HG02678 (cell line): ENCODE measurements around the gene RNF115.
"Not testable (repeated sequence)": the region's sequence is repeated elsewhere in the genome, so short reads cannot be mapped to it uniquely, and the experiment has no call there.

Source experiments
- ATAC-seq: cut with Tn5 transposase; IDR thresholded peaks from one replicate; pipeline ENCODE4 v1.9.1; 2021; ENCODE audit warnings: mild to moderate bottlenecking, moderate library complexity; ENCODE audit not compliant: unreplicated experiment

Gene RNF115

DNA sequence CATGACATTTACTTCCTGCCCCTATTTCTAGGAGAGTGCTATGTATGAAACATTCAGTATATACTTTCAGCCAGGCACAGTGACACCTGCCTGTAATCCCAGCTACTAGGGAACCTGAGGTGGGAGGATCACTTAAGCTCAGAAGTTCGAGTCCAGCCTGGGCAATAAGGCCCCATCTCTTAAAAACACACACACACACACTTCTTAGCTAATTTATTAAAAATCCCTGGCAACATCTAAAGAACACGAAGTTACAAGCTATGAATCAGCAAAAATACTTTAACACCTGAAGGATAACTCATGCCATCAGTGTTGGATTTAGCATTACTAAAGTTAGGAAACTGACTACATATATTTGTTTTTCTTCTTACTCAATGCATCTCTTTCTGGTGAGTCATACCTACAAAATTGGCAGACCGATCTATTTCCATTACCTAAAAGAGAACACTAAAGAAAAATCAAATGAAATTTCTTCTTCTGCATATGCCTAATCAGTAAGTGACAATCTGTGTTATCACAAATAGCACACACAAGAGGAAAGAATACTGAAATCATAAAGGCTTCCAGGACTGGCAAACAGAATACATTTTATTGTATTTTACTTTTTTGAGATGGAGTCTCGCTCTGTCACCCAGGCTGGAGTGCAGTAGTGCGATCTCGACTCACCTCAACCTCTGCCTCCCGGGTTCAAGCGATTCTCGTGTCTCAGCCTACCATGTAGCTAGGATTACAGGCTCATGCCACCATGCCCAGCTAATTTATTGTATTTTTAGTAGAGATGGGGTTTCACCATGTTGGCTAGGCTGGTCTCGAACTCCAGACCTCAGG lies 41.4 kb downstream of the RNF115 start:
- ATAC-seq, result no peak

DNA sequence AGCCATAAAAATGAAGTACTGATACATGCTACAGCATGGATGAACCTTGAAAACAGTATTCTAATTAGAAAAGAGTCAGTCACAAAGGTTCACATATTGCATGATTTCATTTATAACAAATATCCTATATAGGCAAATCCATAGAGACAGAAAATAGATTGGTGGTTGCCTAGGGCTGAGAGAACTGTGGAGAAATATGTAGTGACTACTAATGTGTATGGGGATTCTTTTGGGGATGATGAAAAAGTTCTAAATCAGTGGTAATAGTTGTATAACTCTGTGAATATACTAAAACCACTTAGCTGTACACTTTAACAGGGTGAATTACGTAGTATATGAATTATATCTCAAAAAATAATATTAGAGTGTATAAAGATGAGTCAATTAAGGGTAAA lies 45.8 kb downstream of the RNF115 start:
- no peak for ATAC-seq

DNA sequence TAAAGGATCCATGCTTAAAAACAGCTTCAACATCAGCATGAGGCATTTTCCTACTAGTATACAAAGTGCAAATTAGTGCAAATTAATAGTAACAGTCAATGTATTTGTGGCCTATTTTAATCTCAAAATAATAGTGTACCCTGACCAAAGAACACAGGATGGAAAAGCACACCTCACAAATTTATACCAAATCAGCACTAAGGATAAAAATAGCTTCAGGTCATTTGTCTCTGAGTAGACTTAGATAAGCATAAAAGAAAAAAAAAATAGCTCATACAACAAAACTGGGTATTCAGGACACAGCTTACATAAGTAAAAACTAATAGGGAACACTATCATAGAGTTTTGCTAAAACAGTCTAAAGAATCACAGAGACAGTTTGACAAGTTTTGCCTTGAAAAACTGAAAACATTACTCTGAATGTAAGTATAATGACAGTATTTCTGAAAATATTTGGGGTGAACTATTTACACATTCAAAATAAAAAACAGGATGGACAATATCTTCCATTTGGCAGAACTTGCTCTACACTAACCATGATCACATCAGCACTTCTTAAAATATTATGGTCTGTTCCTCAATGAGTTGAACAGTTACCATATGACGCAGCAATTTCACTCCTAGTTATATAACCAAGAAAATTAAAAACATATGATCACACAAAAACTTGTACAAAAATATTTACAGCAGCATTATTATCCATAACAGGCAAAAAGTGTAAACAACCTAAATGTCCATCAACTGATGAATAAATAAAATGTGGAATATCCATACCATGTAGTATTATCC lies 46.3 kb downstream of the RNF115 start:
- no peak for ATAC-seq

DNA sequence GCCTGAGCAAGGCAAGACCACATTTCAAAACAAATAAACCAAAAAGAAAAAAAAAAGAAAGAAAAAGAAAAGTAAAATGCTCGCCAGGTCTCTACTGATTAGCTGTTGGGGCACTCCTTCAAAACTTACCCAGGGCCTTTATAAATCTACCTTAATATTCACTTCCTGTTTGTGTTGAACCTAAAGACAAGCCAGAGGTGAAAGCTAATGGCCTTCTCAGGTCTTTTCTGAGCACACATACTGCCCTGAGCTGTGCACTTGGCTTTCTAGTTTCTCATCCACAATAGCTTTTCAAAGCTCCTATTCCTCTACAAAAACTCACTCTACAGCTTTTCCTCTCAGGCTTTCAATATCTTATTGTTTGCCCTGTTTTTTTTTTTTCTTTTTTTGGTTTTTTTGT lies 50.5 kb downstream of the RNF115 start:
- no peak for ATAC-seq

DNA sequence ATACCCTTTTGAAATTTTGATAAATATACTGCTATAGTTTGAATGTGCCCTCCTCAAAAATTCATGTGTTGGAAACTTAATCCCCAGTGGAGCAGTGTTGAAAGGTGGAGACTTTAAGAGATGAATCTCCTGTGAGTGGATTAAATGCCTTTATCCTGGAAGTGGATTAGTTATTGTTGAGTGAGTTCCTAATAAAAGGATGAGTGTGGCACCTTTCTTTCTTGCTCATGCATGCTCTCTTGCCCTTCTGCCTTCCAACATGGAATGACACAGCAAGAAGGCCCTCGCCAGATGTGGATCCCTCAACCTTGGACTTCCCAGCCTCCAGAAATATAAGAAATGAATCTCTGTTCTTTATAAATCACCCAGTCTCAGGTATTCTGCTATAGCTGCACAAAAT lies 52.8 kb downstream of the RNF115 start:
- ATAC-seq, result no peak

DNA sequence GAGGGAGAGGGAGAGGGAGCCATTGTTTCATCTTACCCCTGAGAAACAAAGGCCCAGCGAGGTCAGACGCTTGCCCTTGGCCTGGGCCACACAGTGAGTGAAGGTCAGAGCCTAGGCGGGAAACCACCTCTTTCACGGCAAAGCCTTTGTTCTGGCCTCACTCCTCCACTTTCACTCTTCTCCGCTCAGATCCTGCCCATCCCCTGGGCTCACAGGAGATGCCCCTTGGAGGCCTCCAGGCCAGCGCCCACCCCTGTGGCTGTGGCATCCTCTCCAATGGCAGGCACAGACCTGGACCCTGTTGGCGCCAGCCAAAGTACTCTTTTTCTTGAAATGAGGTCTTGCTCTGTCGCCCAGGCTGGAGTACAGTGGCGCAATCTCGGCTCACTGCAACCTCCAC lies 55.9 kb downstream of the RNF115 start:
- not testable (repeated sequence) for ATAC-seq

DNA sequence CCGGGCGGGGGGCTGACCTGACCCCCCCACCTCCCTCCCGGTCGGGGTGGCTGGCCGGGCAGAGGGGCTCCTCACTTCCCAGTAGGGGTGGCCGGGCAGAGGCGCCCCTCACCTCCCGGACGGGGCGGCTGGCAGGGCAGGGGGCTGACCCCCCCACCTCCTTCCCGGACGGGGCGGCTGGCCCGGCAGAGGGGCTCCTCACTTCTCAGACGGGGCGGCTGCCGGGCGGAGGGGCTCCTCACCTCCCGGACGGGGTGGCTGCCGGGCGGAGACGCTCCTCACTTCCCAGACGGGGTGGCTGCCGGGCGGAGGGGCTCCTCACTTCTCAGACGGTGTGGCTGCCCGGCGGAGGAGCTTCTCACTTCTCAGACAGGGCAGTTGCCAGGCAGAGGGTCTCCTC lies 57.0 kb downstream of the RNF115 start:
- ATAC-seq, result not testable (repeated sequence)

DNA sequence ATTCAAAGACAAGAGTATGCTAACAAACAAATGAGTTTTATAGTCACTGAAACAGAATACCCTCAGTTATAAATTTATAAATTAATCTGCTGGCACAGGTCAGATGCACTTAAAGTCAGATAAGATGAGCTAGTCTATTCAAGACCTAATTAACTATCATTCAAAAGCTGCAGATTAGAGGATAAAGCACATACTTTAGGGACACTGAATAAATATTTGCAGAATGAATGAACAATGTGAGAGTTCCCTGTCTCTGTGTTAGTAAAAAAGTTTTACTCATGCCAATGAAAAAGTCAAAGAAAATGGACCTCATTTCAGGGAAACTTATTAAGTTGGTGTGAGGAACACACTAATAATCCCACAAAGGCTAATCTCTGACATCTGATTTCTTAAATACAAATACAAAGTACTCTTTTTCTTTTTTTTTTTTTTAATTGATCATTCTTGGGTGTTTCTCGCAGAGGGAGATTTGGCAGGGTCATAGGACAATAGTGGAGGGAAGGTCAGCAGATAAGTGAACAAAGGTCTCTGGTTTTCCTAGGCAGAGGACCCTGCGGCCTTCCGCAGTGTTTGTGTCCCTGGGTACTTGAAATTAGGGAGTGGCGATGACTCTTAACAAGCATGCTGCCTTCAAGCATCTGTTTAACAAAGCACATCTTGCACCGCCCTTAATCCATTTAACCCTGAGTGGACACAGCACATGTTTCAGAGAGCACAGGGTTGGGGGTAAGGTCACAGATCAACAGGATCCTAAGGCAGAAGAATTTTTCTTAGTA lies 58.1 kb downstream of the RNF115 start:
- not testable (repeated sequence) for ATAC-seq

DNA sequence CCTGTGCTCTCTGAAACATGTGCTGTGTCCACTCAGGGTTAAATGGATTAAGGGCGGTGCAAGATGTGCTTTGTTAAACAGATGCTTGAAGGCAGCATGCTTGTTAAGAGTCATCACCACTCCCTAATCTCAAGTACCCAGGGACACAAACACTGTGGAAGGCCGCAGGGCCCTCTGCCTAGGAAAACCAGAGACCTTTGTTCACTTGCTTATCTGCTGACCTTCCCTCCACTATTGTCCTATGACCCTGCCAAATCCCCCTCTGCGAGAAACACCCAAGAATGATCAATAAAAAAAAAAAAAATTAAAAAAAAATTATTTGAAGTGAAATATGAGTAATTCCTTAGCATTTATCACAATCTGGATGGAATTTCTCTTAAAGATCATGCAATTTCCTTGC lies 58.8 kb downstream of the RNF115 start:
- ATAC-seq, result not testable (repeated sequence)

DNA sequence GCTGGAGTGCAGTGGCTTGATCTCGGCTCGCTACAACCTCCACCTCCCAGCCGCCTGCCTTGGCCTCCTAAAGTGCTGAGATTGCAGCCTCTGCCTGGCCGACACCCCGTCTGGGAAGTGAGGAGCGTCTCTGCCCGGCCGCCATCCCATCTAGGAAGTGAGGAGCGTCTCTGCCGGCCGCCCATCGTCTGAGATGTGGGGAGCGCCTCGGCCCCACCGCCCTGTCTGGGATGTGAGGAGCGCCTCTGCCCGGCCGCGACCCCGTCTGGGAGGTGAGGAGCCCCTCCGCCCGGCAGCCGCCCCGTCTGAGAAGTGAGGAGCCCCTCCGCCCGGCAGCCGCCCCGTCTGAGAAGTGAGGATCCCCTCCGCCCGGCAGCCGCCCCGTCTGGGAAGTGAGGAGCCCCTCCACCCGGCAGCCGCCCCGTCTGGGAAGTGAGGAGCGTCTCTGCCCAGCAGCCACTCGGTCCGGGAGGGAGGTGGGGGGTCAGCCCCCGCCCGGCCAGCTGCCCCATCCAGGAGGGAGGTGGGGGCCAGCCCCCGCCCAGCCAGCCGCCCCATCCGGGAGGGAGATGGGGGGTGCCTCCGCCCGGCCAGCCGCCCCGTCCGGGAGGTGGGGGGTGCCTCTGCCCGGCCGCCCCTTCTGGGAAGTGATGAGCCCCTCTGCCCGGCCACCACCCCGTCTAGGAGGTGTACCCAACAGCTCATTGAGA lies 59.5 kb downstream of the RNF115 start:
- not testable (repeated sequence) for ATAC-seq

DNA sequence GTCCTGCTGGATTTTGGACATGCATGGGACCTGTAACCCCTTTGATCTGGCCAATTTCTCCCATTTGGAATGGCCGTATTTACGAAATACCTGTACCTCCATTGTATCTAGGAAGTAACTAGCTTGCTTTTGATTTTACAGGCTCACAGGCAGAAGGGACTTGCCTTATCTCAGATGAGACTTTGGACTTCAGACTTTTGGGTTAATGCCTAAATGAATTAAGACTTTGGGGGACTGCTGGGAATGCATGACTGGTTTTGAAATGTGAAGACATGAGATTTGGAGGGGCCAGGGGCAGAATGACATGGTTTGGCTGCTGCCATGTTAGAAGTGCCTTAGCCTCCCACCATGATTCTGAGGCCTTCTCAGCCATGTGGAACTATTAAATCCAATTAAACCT lies 61.9 kb downstream of the RNF115 start:
- not testable (repeated sequence) for ATAC-seq

DNA sequence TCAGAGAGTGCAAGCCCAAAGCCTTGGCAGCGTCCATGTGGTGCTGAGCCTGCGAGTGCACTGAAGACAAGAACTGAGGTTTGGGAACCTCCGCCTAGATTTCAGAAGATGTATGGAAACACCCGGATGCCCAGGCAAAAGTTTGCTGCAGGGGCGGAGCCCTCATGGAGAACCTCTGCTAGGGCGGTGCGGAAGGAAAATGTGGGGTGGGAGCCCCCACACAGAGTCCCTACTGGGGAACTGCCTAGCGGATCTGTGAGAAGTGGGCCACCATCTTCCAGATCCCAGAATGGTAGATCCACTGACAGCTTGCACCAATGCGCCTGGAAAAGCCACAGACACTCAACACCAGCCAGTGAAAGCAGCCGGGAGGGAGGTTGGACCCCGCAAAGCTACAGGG lies 62.4 kb downstream of the RNF115 start:
- not testable (repeated sequence) for ATAC-seq

DNA sequence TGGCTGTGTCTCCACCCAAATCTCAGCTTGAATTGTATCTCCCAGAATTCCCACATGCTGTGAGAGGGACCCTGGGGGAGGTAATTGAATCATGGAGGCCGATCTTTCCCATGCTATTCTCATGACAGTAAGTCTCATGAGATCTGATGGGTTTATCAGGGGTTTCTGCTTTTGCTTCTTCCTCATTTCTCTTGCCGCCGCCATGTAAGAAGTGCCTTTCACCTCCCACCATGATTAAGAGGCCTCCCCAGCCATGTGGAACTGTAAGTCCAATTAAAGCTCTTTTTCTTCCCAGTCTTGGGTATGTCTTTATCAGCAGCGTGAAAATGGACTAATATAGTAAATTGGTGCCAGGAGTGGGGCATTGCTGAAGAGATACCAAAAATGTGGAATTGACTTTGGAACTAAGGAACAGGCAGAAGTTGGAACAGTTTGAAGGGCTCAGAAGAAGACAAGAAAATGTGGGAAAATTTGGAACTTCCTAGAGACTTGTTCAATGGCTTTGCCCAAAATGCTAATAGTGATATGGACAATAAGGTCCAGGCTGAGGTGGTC lies 63.4 kb downstream of the RNF115 start:
- not testable (repeated sequence) for ATAC-seq

DNA sequence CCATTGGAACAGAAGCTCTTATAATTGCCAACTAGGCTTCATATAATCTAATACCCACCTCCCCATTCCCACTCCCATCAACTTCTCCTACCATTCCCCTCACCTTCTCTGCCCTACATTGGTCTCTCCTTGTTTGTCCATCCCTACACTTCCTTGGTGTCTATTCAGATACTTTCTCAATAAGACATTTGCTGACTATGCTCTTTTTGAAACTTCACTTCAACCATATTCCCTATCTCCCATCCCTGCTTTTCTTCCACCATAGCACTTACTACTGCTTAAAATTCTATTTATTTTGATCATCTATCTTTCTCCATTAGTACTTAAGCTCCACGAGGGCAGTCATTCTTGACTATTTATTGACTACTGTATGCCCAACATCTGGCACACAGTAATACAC lies 64.2 kb downstream of the RNF115 start:
- ATAC-seq, result no peak

DNA sequence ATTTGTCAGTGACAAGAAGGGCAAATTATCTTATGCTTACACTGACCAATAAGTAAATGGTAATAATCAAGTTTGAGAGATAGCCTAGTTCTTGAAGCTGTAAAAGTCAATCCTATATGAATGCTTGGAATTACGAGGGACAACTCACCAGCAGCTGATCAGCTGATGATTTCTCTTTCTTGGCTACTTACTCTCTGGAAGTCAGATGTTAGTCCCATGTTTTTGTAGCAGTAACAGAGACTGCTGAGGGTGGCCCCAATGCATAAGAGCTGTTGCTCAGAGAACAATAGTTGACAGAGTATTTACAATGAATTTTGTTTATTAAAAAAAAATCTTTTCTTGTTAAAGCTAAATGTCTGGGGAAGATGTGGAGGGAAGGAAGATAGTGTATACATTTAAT lies 65.3 kb downstream of the RNF115 start:
- ATAC-seq, result no peak

DNA sequence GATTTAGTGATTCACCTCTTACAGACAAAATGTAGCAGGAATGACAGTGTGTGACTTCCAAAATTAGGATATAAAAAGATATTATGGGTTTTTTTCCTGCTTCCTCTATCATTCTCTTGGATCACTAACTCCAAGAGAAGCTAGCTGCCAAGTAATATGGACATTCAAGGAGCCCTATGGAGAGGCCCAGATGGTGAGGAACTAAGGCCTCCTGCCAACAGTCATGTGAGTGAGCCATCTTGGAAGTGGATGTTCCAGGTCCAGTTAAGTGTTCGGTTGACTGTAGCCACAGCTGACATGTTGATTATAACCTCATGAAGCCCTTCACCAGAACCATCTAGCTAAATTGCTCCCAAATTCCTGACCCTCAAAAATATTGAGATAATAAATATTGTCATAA lies 65.8 kb downstream of the RNF115 start:
- no peak for ATAC-seq

DNA sequence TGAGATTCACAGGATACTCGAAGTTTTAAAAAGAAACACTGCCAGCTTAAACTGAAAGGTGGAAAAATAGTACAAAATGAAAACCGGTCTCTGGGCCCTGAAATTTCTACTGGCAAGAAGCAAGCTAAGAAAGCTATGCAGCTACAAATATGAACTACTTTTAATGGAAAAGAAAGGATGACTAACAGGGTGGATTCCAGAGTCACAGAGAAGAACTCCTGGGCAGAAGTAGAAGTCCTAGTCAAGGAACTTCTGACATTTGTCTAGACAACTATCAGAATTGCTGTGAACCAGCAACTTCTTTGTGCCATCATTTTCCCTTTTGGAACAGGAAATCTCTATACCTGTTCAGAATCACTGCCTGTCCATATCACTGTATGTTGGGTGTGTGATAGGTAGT lies 66.5 kb downstream of the RNF115 start:
- ATAC-seq, result no peak

DNA sequence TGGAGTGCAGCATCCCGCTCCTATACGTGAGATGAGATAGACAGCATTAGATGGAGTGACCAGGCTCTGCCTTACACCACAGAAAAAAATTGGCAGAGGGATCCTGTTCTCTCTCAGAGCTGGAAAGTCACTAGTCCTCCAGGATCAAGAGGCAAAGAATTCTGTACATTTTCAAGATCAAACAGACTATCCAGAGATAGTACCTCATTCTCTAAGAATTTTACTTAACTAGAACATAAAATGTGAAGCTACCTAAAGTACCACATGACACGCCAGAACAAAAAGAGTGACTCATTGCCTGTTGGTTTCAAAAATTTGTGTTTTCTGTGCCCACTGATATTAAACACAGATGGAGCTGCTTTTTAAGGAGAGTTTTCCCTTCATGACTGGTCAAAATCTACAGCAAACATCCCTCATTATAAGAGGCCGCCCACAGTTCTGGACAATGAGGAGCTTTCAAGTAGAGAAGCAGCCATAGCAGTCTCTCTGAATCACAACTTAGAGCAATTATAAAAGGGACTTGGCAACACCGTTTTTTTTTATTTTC lies 72.3 kb downstream of the RNF115 start:
- no peak for ATAC-seq

DNA sequence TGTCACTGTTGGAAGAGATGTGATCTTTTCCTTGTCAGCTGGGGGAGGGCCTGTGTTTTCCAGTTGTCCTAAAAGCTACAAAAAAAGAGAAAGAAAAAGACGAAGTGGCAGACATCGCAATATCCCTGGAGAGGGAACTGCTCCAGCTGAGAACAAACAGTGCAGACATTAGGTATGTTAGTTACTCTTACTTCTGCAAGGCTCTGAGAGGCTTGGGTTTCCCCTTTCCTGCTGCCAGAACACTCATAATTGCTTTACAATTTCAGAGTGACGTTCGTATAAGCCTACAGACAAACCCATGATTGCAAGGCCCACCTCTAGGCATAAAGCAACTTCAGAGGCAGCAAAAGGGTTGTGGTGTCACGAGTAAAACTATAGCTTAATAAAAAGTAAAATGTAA lies 73.5 kb downstream of the RNF115 start:
- ATAC-seq, result no peak
